GM12873 (cell line): ENCODE data around the gene PARP15.

ENCODE experiments used
- TF ChIP-seq, protein P1 (sequence below): IDR thresholded peaks from 2 replicates; pipeline ENCODE4 v1.5.1; 2012; ENCODE audit warnings: low read depth, mild to moderate bottlenecking, moderate library complexity, low read length, control low read depth; ENCODE audit not compliant: insufficient read depth; ENCODE audit errors: missing control alignments

The PARP15 gene

DNA sequence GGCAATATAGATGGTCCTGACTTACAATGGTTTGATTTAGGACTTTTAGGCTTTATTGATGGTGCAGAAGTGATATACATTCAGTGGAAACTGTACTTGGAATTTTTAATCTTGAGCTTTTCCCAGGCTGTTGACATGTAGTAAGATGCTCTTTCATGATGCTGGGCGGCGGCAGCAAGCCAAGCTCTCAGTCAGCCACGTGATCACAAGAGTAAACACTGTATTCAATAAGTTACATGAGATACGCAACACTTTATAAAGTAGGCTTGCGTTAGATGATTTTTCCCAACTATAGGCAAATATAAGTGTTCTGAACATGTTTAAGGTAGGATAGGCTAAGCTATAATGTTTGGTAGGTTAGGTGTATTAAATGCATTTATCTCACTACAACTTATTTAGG lies 31.3 kb upstream of the PARP15 start:
- TF ChIP-seq, protein P1, sequence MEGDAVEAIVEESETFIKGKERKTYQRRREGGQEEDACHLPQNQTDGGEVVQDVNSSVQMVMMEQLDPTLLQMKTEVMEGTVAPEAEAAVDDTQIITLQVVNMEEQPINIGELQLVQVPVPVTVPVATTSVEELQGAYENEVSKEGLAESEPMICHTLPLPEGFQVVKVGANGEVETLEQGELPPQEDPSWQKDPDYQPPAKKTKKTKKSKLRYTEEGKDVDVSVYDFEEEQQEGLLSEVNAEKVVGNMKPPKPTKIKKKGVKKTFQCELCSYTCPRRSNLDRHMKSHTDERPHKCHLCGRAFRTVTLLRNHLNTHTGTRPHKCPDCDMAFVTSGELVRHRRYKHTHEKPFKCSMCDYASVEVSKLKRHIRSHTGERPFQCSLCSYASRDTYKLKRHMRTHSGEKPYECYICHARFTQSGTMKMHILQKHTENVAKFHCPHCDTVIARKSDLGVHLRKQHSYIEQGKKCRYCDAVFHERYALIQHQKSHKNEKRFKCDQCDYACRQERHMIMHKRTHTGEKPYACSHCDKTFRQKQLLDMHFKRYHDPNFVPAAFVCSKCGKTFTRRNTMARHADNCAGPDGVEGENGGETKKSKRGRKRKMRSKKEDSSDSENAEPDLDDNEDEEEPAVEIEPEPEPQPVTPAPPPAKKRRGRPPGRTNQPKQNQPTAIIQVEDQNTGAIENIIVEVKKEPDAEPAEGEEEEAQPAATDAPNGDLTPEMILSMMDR: no peak

- TF ChIP-seq, protein P1: no peak
Measured at GRCh38 chr3:122548076-122548475, 29.4 kb upstream of the PARP15 start.

GRCh38 chr3:122548619-122549018 lies 28.8 kb upstream of the PARP15 start:
- TF ChIP-seq, protein P1: no peak

GRCh38 chr3:122553171-122553570 lies 24.3 kb upstream of the PARP15 start:
- TF ChIP-seq, protein P1: no peak

GRCh38 chr3:122555275-122556071 lies 22.0 kb upstream of the PARP15 start:
- TF ChIP-seq, protein P1: no peak

DNA sequence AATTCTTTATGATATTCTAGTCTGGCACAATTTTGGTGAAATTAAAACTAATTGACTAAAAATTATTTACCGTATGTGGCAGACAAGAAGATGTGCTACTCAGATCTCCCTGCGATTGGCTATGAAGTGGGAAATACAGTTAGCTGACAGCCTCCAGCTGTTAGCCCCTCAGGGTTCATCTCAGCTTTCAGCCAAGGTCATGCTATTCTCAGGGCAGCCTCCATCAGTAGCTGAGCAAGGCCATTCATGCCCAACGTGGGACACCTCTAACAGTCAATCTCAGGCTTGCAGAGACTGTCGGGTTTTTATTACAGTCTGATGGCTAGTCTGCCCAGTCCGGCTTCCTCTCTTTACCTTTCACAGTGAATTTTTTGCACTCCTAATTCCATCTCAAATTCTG lies 20.1 kb upstream of the PARP15 start:
- TF ChIP-seq, protein P1: no peak

GRCh38 chr3:122558605-122559004 lies 18.8 kb upstream of the PARP15 start:
- TF ChIP-seq, protein P1: no peak
